ENCODE results near the gene CEP135.
"Not testable (repeated sequence)": the region's sequence is repeated elsewhere in the genome, so short reads cannot be mapped to it uniquely, and the experiment has no call there.

Gene CEP135

DNA sequence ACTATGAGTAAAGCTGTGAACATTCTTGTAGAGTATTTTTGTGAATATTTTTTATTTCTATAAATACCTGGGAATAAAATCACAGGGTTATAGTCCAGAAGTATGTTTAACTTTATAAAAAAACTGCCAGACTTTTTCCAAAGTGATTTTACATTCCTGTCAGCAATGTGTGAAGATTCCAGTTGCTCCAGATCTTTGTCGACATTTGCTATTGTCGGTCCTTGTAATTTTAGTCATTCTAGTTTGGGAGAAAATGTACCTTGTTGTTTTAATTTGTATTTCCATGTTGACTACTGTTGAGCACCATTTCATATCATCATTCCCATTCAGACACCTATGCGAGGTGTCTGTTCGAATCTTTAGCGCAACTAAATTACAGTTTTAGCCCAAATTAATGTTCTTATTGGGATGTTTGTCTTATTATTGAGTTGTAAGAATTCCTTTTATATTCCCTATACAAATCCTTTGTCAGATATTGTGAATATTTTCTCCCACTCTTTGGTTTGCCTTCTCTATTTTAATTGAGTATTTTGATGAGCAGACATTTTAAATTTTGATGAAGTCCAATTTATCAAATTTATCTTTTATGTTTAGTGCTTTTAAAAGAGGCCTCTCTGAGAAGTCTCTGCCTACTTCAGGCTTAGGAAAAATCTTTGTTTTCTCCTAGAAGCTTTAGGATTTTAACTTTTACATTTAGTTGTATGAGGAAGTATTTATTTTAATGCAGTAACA, 2.6 kb downstream of the CEP135 start:
- TF ChIP-seq, protein P1, sequence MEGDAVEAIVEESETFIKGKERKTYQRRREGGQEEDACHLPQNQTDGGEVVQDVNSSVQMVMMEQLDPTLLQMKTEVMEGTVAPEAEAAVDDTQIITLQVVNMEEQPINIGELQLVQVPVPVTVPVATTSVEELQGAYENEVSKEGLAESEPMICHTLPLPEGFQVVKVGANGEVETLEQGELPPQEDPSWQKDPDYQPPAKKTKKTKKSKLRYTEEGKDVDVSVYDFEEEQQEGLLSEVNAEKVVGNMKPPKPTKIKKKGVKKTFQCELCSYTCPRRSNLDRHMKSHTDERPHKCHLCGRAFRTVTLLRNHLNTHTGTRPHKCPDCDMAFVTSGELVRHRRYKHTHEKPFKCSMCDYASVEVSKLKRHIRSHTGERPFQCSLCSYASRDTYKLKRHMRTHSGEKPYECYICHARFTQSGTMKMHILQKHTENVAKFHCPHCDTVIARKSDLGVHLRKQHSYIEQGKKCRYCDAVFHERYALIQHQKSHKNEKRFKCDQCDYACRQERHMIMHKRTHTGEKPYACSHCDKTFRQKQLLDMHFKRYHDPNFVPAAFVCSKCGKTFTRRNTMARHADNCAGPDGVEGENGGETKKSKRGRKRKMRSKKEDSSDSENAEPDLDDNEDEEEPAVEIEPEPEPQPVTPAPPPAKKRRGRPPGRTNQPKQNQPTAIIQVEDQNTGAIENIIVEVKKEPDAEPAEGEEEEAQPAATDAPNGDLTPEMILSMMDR (IDR thresholded peaks at IDR 0.05; ENCODE audit: extremely low read depth, insufficient read depth, missing control alignments): no peak
- no peak for DNase-seq (ENCODE audit: low spot score)
- in situ Hi-C loops (cut with MboI; ENCODE audit: low pct_unique_long_range_greater_than_20kb, low sequenced_read_pairs, unreplicated experiment): no loop called here

DNA sequence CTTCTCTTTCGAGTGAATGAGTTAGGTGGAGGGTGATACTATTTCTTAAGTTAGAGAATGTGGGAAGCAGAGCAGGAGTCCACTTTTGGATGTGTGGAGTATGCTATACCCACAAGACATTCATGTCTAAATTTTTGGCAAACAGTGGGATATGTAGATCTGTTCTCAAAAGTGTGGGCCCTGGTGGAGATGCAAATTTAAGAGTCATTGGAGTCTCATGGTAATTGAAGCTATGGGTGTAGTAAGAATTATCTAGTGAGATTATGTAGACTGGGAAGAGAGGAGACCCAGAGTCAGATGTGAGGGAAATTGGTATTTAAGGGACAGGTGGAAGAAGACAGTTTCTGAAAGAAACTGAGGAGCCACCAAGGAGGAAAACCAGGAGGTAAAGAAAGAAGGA, 7.0 kb downstream of the CEP135 start:
- in situ Hi-C loops (cut with MboI; ENCODE audit: low pct_unique_long_range_greater_than_20kb, low sequenced_read_pairs, unreplicated experiment): no loop called here
- no peak for DNase-seq (ENCODE audit: low spot score)
- TF ChIP-seq, protein P1 (IDR thresholded peaks at IDR 0.05; ENCODE audit: extremely low read depth, insufficient read depth, missing control alignments): no peak

DNA sequence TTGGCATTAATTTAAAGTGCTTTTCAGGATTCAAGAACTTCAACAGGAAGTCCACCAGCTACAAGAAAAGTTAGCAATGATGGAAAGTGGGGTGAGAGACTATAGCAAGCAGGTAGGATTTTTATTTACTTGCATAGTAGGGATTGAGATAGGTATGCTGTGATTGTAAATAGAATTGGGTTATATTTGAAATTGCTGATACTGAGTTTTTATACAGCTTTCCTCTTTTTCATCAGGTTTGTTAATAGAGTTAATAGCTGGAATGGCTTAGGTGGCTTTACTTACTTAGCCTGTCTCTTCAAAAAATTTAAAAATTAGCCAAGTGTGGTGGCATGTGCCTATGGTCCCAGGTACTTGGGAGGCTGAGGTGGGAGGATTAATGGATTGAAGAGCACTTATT, 10.9 kb downstream of the CEP135 start:
- no peak for DNase-seq (ENCODE audit: low spot score)
- in situ Hi-C loops (cut with MboI; ENCODE audit: low pct_unique_long_range_greater_than_20kb, low sequenced_read_pairs, unreplicated experiment): no loop called here
- TF ChIP-seq, protein P1 (IDR thresholded peaks at IDR 0.05; ENCODE audit: extremely low read depth, insufficient read depth, missing control alignments): no peak

DNA sequence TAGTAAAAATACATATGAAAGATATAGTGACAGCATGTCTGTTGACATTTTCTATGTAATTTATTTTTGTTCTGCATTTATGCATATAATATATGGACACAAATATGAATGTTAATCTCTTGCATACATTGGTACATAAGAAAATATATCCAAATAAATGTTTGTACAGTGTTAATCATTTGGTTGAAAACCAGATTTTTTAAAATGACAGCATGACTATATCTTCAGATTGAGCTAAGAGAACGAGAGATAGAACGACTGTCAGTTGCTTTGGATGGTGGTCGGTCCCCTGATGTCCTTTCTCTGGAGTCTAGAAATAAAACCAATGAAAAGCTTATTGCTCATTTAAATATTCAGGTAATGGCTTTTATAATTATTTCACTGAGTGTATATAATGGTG, 15.3 kb downstream of the CEP135 start:
- in situ Hi-C loops (cut with MboI; ENCODE audit: low pct_unique_long_range_greater_than_20kb, low sequenced_read_pairs, unreplicated experiment): no loop called here
- DNase-seq (ENCODE audit: low spot score): no peak
- TF ChIP-seq, protein P1 (IDR thresholded peaks at IDR 0.05; ENCODE audit: extremely low read depth, insufficient read depth, missing control alignments): no peak

DNA sequence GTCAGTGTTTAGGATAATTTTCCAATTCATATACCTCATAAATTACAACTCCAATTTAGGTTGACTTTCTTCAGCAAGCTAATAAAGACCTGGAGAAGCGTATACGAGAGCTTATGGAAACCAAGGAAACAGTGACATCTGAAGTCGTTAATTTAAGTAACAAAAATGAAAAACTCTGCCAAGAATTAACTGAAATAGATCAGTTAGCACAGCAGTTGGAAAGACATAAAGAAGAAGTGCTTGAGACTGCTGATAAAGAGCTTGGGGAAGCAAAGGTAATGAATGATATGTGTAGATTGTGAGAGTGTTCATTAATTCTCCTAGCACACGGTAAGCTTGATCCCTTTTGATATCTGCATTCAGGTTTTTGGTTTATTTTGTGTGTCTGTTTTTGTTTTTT, 16.8 kb downstream of the CEP135 start:
- no peak for DNase-seq (ENCODE audit: low spot score)
- TF ChIP-seq, protein P1 (IDR thresholded peaks at IDR 0.05; ENCODE audit: extremely low read depth, insufficient read depth, missing control alignments): no peak
- in situ Hi-C loops (cut with MboI; ENCODE audit: low pct_unique_long_range_greater_than_20kb, low sequenced_read_pairs, unreplicated experiment): no loop called here

DNA sequence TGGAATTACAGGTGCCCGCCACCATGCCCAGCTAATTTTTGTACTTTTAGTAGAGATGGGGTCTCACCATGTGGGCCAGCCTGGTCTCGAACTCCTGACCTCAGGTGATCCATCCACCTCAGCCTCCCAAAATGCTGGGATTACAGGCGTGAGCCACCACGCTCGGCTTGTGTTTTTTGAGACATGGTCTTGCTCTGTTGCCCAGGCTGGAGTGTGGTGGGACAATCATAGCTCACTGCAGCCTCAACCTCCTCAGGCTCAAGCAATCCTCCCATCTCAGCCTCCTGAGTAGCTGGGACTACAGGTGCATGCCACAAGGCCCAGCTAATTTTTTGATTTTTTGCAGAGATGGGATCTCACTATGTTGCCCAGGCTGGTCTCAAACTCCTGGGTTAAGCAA, 17.6 kb downstream of the CEP135 start:
- DNase-seq (ENCODE audit: low spot score); in situ Hi-C loops (cut with MboI; ENCODE audit: low pct_unique_long_range_greater_than_20kb, low sequenced_read_pairs, unreplicated experiment): not testable (repeated sequence)

DNA sequence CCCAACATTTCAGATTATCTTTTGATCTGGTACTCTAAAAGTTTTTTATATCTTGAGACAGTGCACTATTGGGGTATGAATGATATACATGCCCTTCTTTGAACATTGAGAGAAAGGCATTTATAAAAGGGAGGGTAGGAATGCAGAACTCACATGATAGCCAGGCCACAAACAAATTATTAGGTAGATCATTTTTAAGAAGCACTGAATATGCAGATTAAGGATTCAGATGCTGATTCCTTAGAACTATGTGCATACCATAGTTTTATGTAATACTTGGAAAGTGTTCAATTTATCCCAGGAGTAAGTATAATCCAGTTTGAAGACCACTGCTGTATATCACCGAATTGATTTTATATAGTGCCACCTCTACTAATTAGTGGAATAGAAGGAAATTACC, 18.6 kb downstream of the CEP135 start:
- TF ChIP-seq, protein P1 (IDR thresholded peaks at IDR 0.05; ENCODE audit: extremely low read depth, insufficient read depth, missing control alignments): no peak
- in situ Hi-C loops (cut with MboI; ENCODE audit: low pct_unique_long_range_greater_than_20kb, low sequenced_read_pairs, unreplicated experiment): no loop called here
- DNase-seq (ENCODE audit: low spot score): no peak

All from GM13977 (cell line).